Thyroid gland (tissue), 4 donors: ENCODE results near the gene RNF213. TPM values are rescaled to one million over a fixed set of nuclear protein-coding genes. Genes with fewer than 3 reads are reported as not detected.
A peak's percentile ranks its signal among the peaks of the same experiment; 100 is the strongest.
"Not testable (repeated sequence)": the region's sequence is repeated elsewhere in the genome, so short reads cannot be mapped to it uniquely, and the experiment has no call there.

ENCODE experiments used
- DNase-seq, 2 donors: peaks; one replicate each; pipeline ENCODE4 v3.0.0-alpha.2; 2019
- H3K27ac ChIP-seq, 3 donors: fragments of 200-600 bp; sonication (generic); 1 replicate in 2 of 3; 2 replicates in 1 of 3; pipeline ENCODE4 v1.5.1; 2016 to 2019; ENCODE audit warnings: mild to moderate bottlenecking in 1 of 3, moderate library complexity in 1 of 3
- H3K27me3 ChIP-seq: fragments of 200-600 bp; sonication (generic); one replicate; pipeline ENCODE4 v1.5.1; 2019
- H3K36me3 ChIP-seq, 2 donors: fragments of 200-600 bp; sonication (generic); one replicate each; pipeline ENCODE4 v1.5.1; 2016 to 2019
- H3K4me1 ChIP-seq, 2 donors: fragments of 200-600 bp; sonication (generic); one replicate each; pipeline ENCODE4 v1.5.1; 2017 to 2019
- H3K4me3 ChIP-seq, 3 donors: fragments of 200-600 bp; sonication (generic); replicated peaks in 1 of 3; 1 replicate in 2 of 3; 2 replicates in 1 of 3; pipeline ENCODE4 v1.5.1; 2016; ENCODE audit warnings: mild to moderate bottlenecking in 1 of 3
- H3K9me3 ChIP-seq: fragments of 200-600 bp; sonication (generic); one replicate; pipeline ENCODE4 v1.5.1; 2017
- POLR2A ChIP-seq, 2 donors: fragments of 450-650 bp; IDR thresholded peaks; one replicate each; pipeline ENCODE4 v1.6.1; 2017; ENCODE audit warnings: antibody characterized with exemption in 2 of 2, mild to moderate bottlenecking in 2 of 2, moderate library complexity in 1 of 2
- WGBS, 2 donors: methylation state at CpG; one replicate each; pipeline ENCODE4 v1.1.5; 2017; 5-methylcytosine and 5-hydroxymethylcytosine counted together
- intact Hi-C: fragments of 100-400 bp; cut with DNase I; formaldehyde crosslinking; loops from one replicate; pipeline ENCODE4 v1.15.1; 2023
- total RNA-seq, 4 donors: library from RNA; depleted of rRNA; stranded (reverse); fragments of >200 nt; gene quantifications; one replicate each; pipeline ENCODE4 v1.2.3, GENCODE V29; 2016
- TF ChIP-seq, protein P1 (sequence below), 6 experiments: fragments of 200-600 bp in 3 of 6; fragments of 450-650 bp in 3 of 6; sonication (generic) in 3 of 6; IDR thresholded peaks; one replicate each; pipeline ENCODE4 v1.5.1; 2016 to 2019; ENCODE audit warnings: antibody characterized with exemption in 6 of 6, mild to moderate bottlenecking in 2 of 6, inconsistent platforms in 1 of 6, moderate library complexity in 1 of 6

The RNF213 gene
- total RNA-seq, 4 donors from 2014 or later, result 107 to 245 (median 187) TPM

DNA sequence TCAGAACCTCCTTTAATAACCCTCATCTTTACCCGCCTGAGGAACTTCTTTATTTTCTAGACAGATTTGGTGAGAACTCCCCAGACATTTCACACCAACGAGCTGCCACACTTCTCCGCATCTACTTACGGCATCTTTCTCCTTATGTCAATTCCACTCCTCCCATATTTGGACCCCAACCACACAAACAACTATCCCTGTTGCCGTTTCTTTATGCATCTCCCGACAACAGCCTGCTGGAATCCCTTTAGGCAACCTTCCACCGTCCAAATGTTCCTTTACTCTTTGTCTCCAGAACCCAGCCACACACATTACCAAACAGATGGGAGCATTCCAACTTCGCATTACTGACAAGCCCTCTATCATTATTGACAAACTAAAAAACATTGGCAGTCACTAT, 145.5 kb downstream of the RNF213 start:
- 87 to 92% methylated on average over 8 of the region's 8 CpGs for WGBS, 2 donors
- intact Hi-C loops, result no loop called here

DNA sequence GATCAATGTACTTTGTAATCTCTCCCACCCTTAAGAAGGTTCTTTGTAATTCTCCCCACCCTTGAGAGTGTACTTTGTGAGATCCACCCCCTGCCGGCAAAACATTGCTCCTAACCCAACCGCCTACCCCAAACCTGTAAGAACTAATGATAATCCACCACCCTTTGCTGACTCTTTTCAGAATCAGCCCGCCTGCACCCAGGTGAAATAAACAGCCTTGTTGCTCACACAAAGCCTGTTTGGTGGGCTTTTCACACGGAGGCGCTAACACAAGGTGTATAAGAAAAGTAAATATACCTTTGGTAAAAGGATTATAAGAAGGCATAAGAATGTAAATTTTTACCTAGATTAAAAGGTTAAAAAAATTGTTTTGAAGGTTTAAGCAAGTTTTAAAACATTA, 147.3 kb downstream of the RNF213 start:
- H3K36me3 ChIP-seq, DNase-seq, H3K27ac ChIP-seq, intact Hi-C loops, H3K4me3 ChIP-seq, H3K27me3 ChIP-seq, H3K4me1 ChIP-seq, H3K9me3 ChIP-seq: not testable (repeated sequence)
- WGBS, 2 donors, result 86 to 89% methylated on average over 5 of the region's 5 CpGs

More for the DNA sequence above, 145.5 kb downstream of the RNF213 start:
- Histone ChIP-seq H3K9me3 (no peaks in the 10 kb centered on the region), H3K4me3 (no peak overlapping the region), H3K27me3 (no peaks in the 10 kb centered on the region), H3K27ac (no peak overlapping the region), H3K4me1 (no peaks in the 10 kb centered on the region), H3K36me3 (no peaks in the 10 kb centered on the region)
- no peak for DNase-seq
- no peak for TF ChIP-seq POLR2A (IDR thresholded peaks at IDR 0.05)
- TF ChIP-seq, protein P1, sequence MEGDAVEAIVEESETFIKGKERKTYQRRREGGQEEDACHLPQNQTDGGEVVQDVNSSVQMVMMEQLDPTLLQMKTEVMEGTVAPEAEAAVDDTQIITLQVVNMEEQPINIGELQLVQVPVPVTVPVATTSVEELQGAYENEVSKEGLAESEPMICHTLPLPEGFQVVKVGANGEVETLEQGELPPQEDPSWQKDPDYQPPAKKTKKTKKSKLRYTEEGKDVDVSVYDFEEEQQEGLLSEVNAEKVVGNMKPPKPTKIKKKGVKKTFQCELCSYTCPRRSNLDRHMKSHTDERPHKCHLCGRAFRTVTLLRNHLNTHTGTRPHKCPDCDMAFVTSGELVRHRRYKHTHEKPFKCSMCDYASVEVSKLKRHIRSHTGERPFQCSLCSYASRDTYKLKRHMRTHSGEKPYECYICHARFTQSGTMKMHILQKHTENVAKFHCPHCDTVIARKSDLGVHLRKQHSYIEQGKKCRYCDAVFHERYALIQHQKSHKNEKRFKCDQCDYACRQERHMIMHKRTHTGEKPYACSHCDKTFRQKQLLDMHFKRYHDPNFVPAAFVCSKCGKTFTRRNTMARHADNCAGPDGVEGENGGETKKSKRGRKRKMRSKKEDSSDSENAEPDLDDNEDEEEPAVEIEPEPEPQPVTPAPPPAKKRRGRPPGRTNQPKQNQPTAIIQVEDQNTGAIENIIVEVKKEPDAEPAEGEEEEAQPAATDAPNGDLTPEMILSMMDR (IDR thresholded peaks at IDR 0.05), result no peak

DNA sequence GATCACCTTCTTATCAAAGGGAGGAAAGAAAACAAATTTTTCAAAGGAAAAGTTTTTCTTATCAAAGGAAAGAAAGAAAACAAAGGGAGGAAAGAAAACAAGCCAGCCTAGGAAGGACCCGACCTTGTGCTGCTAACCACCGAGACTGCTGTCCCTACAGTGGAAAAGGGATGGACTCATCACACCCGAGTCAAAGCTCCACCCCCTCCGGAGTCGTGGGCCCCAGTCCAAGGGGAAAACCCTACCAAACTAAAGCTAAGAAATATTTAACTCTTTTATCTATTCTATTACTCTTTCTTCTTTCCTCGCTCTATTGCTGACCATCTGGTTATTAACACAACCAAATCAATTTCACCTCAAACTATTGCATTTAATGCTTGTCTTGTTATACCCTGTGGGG, 148.2 kb downstream of the RNF213 start:
- Histone ChIP-seq H3K4me3 (no peak overlapping the region), H3K27ac (no peak overlapping the region), H3K27me3 (no peaks in the 10 kb centered on the region), H3K4me1 (peaks cover 2 to 4% of the 10 kb centered on the region in 2 donors), H3K9me3 (no peaks in the 10 kb centered on the region), H3K36me3 (no peaks in the 10 kb centered on the region)
- DNase-seq, result peak; percentile 20 to 39
- intact Hi-C loops, result no loop called here
- TF ChIP-seq POLR2A (IDR thresholded peaks at IDR 0.05), result no peak
- TF ChIP-seq, protein P1 (IDR thresholded peaks at IDR 0.05), result no peak
- WGBS, 2 donors, result 17 to 21% methylated on average over 6 of the region's 6 CpGs

DNA sequence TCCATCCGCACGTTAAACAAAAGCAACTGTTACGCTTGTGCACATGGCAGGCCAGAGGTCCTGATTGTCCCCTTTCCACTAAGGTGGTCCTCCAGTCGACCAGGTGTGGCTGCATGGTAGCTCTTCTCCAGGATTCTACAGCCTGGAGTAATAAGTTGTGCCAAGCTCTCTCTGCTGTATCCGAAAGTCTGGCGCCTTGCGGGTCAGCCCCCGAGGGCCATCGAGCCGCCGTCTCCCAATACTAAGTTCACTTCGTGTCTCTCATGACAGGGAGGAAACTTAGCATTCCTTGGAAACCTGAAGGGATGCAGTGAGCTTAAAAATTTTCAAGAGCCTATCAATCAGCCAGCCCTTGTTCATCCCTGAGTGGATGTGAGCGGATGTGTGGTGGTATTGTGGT, 149.0 kb downstream of the RNF213 start:
- TF ChIP-seq POLR2A (IDR thresholded peaks at IDR 0.05), result no peak
- TF ChIP-seq, protein P1 (IDR thresholded peaks at IDR 0.05), result no peak
- Histone ChIP-seq H3K4me1 (peaks cover 5 to 8% of the 10 kb centered on the region in 2 donors), H3K27ac (no peak overlapping the region), H3K9me3 (no peaks in the 10 kb centered on the region), H3K27me3 (no peaks in the 10 kb centered on the region), H3K36me3 (no peaks in the 10 kb centered on the region), H3K4me3 (no peak overlapping the region)
- 92 to 95% methylated on average over 13 of the region's 13 CpGs for WGBS, 2 donors
- intact Hi-C loops, result no loop called here
- DNase-seq, result no peak

DNA sequence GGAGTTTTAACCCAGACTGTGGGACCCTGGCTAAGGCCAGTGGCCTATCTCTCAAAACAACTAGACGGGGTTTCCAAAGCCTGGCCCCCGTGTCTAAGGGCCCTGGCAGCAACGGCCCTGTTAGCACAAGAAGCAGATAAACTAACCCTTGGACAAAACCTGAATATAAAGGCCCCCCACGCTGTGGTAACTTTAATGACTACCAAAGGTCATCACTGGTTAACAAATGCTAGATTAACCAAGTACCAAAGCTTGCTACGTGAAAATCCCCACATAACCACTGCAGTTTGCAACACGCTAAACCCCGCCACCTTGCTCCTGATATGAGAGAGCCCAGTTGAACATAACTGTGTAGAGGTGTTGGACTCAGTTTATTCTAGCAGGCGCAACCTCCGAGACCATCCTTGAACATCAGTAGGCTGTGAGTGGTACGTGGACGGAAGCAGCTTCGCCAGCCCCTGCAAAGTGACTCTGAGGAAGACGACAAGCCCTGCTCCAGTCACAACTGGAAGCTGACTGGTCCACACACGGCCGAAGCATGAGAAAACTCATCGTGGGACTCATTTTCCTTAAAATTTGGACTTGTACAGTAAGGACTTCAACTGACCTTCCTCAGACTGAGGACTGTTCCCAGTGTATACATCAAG, 149.9 kb downstream of the RNF213 start:
- H3K27ac ChIP-seq, H3K4me1 ChIP-seq, H3K36me3 ChIP-seq, H3K9me3 ChIP-seq, intact Hi-C loops, DNase-seq, H3K4me3 ChIP-seq, H3K27me3 ChIP-seq: not testable (repeated sequence)
- 82 to 84% methylated on average over 16 of the region's 16 CpGs for WGBS, 2 donors

DNA sequence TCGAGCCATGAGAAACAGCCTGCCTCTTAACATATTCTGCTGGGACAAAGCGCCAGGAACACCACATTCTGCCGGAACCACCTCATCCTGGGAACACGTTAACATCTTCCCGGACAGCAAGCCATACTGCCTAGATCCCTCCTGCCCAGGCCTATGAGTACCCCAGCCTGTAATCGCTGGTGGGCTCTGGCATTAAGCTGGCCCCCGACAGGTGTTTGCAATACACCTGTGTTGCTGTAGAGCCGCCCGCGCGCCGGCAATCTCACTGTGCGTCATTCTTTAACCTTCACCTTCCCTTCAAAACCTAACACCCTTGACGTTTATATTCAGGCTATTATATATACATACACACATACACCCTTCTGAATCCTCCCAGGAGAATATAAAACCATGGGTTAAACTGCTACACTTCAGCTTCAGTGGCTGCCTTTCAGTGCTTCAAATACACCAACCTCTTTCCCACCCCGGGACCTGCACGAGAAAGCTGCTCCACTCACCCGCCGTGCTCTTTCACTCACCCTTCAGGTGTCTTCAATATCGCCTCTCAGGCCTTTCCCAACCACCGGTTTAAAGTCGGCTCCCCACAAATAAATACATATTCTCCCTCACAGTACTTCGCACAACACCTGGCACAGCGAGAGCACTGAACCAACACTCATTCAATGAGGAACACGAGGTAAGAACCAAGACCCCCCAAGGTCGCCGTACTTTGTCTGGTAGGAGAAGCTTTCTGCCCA, 153.3 kb downstream of the RNF213 start:
- TF ChIP-seq, protein P1 (IDR thresholded peaks at IDR 0.05), result no peak
- no peak for TF ChIP-seq POLR2A (IDR thresholded peaks at IDR 0.05)
- peak overlapping the region; percentile 49 to 94 (median 94) for H3K4me3 ChIP-seq
- intact Hi-C loops, result no loop called here
- no peaks in the 10 kb centered on the region for H3K9me3 ChIP-seq
- no peaks in the 10 kb centered on the region for H3K36me3 ChIP-seq
- 26 to 43% methylated on average over 24 to 26 of the region's 26 CpGs for WGBS, 2 donors
- H3K27ac ChIP-seq, result no peak overlapping the region
- peak in 1 of 2 donors; percentile 8 for DNase-seq
- H3K4me1 ChIP-seq, result peaks cover 16 to 23% of the 10 kb centered on the region in 2 donors
- H3K27me3 ChIP-seq, result no peaks in the 10 kb centered on the region
